Measurements from ENCODE around the gene ARL6IP1.

DNA sequence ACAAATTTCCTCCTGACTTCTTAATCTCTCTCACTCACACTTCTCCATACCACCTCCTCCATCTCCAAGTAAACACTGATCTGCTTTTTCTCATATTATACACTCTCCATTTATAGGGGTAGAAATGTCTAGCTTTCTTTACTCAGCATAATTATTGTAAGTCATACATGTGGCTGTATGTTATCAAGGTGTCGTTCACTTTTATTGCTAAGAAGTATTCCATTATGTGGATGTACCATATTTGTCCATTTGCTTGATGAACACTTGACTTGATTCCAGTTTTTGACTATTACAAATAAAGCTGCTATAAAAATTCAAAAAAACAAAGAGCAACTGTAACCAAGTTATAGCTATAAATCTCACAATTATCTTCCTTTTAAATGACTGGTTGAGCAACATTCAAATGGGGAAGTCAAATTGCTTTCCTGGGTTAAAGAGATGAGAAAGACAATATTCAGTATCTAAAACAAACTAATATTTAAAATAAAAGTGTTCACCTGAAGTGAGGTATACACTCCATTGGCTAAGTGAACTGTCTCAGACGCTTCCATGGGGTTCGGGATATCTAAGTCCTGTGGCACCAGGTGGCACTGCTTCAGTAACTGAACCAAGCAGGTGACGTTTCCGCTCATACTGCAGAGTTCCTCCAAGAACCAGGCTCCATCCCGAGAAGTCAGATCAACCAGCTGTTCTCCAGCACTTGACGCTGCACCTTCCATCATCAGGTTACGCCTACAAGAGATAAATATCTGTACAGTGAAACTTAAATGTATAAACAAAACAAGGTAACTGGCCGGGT lies 32.6 kb upstream of the ARL6IP1 start:
- TF ChIP-seq TAF1 (IDR thresholded peaks at IDR 0.05; ENCODE audit: borderline replicate concordance, insufficient read depth, low read length) (no peak), POLR2AphosphoS5 (IDR thresholded peaks at IDR 0.05; ENCODE audit: low read depth, low read length) (no peak)
